PC-9 (cell line): ENCODE measurements around the gene RNF114.

Experiments used
- EZH2 ChIP-seq: fragments of 200-600 bp; sonication (generic); IDR thresholded peaks from 2 replicates; pipeline ENCODE4 v1.8.0; 2017; ENCODE audit warnings: antibody characterized with exemption, low read depth
- TF ChIP-seq, protein P1 (sequence below): fragments of 200-600 bp; sonication (generic); conservative IDR thresholded peaks from 2 replicates; pipeline ENCODE4 v1.6.1; 2017; ENCODE audit warnings: mixed run types, antibody characterized with exemption, mild to moderate bottlenecking, moderate library complexity

DNA sequence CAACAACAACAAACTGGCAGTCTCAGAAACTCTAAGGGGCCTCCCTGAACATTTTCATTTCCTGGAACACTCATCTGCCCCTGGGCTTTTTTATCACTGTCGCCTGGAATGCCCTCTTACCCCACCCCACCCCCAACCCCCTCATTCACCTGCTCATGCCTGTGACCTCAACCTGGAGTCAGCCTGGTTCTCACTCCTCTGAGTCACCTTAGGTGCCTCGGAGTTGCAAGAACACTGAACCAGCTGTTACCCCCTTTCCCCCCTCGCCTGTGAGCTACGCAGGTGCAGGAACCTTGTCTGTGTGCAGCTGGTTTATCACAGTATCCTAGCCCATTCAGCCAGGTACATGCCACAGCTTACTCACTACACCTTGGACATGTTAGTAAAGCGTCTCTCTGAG is 33.7 kb downstream of the RNF114 start:
- TF ChIP-seq, protein P1, sequence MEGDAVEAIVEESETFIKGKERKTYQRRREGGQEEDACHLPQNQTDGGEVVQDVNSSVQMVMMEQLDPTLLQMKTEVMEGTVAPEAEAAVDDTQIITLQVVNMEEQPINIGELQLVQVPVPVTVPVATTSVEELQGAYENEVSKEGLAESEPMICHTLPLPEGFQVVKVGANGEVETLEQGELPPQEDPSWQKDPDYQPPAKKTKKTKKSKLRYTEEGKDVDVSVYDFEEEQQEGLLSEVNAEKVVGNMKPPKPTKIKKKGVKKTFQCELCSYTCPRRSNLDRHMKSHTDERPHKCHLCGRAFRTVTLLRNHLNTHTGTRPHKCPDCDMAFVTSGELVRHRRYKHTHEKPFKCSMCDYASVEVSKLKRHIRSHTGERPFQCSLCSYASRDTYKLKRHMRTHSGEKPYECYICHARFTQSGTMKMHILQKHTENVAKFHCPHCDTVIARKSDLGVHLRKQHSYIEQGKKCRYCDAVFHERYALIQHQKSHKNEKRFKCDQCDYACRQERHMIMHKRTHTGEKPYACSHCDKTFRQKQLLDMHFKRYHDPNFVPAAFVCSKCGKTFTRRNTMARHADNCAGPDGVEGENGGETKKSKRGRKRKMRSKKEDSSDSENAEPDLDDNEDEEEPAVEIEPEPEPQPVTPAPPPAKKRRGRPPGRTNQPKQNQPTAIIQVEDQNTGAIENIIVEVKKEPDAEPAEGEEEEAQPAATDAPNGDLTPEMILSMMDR = no peak
- TF ChIP-seq EZH2 = no peak
